GM12878 (cell line): Measurements from ENCODE around the gene CEBPE.

Experiments used
- BACH1 ChIP-seq: fragments of 450-650 bp; IDR thresholded peaks from 2 replicates; pipeline ENCODE4 v1.6.1; 2017; ENCODE audit warnings: mild to moderate bottlenecking, borderline replicate concordance
- CBX3 ChIP-seq: fragments of 200-600 bp; sonication (generic); IDR thresholded peaks from 2 replicates; pipeline ENCODE4 v1.6.1; 2016; ENCODE audit warnings: low read depth, borderline replicate concordance
- CTCF ChIP-seq, 3 experiments: IDR thresholded peaks in 2 of 3; conservative IDR thresholded peaks in 1 of 3; 2 replicates each; pipeline ENCODE4 v1.5.1; 2011; ENCODE audit warnings: low read depth in 3 of 3, low read length in 3 of 3, mild to moderate bottlenecking in 3 of 3, control low read depth in 2 of 3, moderate library complexity in 2 of 3, inconsistent platforms in 1 of 3, mixed read lengths in 1 of 3; ENCODE audit not compliant: control insufficient read depth in 2 of 3, insufficient read depth in 1 of 3; ENCODE audit errors: extremely low read depth in 1 of 3
- JUND ChIP-seq: IDR thresholded peaks from 2 replicates; pipeline ENCODE4 v1.6.1; 2012; ENCODE audit warnings: low read depth, mild to moderate bottlenecking, low read length, improper control_type of control experiment, moderate library complexity
- KDM1A ChIP-seq: fragments of 200-600 bp; sonication (generic); IDR thresholded peaks from 2 replicates; pipeline ENCODE4 v1.6.1; 2016; ENCODE audit warnings: borderline replicate concordance
- NFYB ChIP-seq: IDR thresholded peaks from 2 replicates; pipeline ENCODE4 v1.6.1; 2011; ENCODE audit warnings: low read depth, mild to moderate bottlenecking, low read length, improper control_type of control experiment, moderate library complexity; ENCODE audit not compliant: insufficient read depth
- SIN3A ChIP-seq: IDR thresholded peaks from 2 replicates; pipeline ENCODE4 v1.6.1; 2012; ENCODE audit warnings: low read depth, low read length, improper control_type of control experiment
- SREBF1 ChIP-seq: IDR thresholded peaks from 2 replicates; pipeline ENCODE4 v1.6.1; 2012; ENCODE audit warnings: mild to moderate bottlenecking, low read length

GRCh38 chr14:23151342-23151741, 32.3 kb upstream of the CEBPE start:
- no peak for TF ChIP-seq BACH1
- TF ChIP-seq SREBF1, result no peak
- TF ChIP-seq CTCF (IDR thresholded peaks at IDR 0.05 in 2 of 3, conservative IDR thresholded peaks at IDR 0.05 in 1 of 3; ENCODE audit: control insufficient read depth in 2 of 3, extremely low read depth in 1 of 3, insufficient read depth in 1 of 3, low read depth in 3 of 3, low read length in 3 of 3), result no peak
- TF ChIP-seq KDM1A, result no peak
- no peak for TF ChIP-seq JUND
- TF ChIP-seq NFYB, result no peak
- TF ChIP-seq CBX3, result no peak
- TF ChIP-seq SIN3A, result no peak
